ENCODE measurements around the gene SORCS2.

Gene SORCS2

GRCh38 chr4:7593646-7594412 lies 401.5 kb downstream of the SORCS2 start:
- TF ChIP-seq CTCF (IDR thresholded peaks at IDR 0.05; ENCODE audit: low read length) (no peak), EZH2 (IDR thresholded peaks at IDR 0.05; ENCODE audit: borderline replicate concordance, low read length) (no peak)
- H3K4me2 ChIP-seq (ENCODE audit: low read length), result no peak overlapping the region
- no peaks in the 10 kb centered on the region for H4K20me1 ChIP-seq (ENCODE audit: insufficient read depth, low read length)
- H3K9ac ChIP-seq (ENCODE audit: low read length), result no peak overlapping the region
- no peaks in the 10 kb centered on the region for H3F3A ChIP-seq (ENCODE audit: insufficient read depth, low read length)
- no peak overlapping the region for H3K27ac ChIP-seq (ENCODE audit: low read depth, low read length, poor library complexity, severe bottlenecking)
- H3K4me3 ChIP-seq (ENCODE audit: low read depth, low read length, poor library complexity, severe bottlenecking), result no peak overlapping the region
- no peaks in the 10 kb centered on the region for H3K4me1 ChIP-seq (ENCODE audit: insufficient read depth, low read length, severe bottlenecking)
- H3K9me2 ChIP-seq (ENCODE audit: low read depth, low read length), result no peaks in the 10 kb centered on the region
- no peaks in the 10 kb centered on the region for H3K79me2 ChIP-seq (ENCODE audit: insufficient read depth, low read length)
- no peaks in the 10 kb centered on the region for H3K27me3 ChIP-seq (ENCODE audit: insufficient read depth, low read length)
- no peaks in the 10 kb centered on the region for H3K9me3 ChIP-seq (ENCODE audit: low read length)
- H2AFZ ChIP-seq (ENCODE audit: low read length), result no peak overlapping the region
- H3K36me3 ChIP-seq (ENCODE audit: insufficient read depth, low read length), result no peaks in the 10 kb centered on the region

GRCh38 chr4:7595934-7596461 lies 403.7 kb downstream of the SORCS2 start:
- no peaks in the 10 kb centered on the region for H3K27me3 ChIP-seq (ENCODE audit: insufficient read depth, low read length)
- H3K36me3 ChIP-seq (ENCODE audit: insufficient read depth, low read length), result no peaks in the 10 kb centered on the region
- no peak overlapping the region for H3K9ac ChIP-seq (ENCODE audit: low read length)

GRCh38 chr4:7596918-7597606 lies 404.7 kb downstream of the SORCS2 start:
- Histone ChIP-seq H3K9me2 (ENCODE audit: low read depth, low read length) (no peaks in the 10 kb centered on the region), H3K27ac (ENCODE audit: low read depth, low read length, poor library complexity, severe bottlenecking) (no peak overlapping the region), H3K79me2 (ENCODE audit: insufficient read depth, low read length) (no peaks in the 10 kb centered on the region), H3K27me3 (ENCODE audit: insufficient read depth, low read length) (no peaks in the 10 kb centered on the region), H3K36me3 (ENCODE audit: insufficient read depth, low read length) (no peaks in the 10 kb centered on the region), H3K4me2 (ENCODE audit: low read length) (no peak overlapping the region), H3F3A (ENCODE audit: insufficient read depth, low read length) (no peaks in the 10 kb centered on the region), H3K9me3 (ENCODE audit: low read length) (no peaks in the 10 kb centered on the region), H4K20me1 (ENCODE audit: insufficient read depth, low read length) (no peaks in the 10 kb centered on the region), H3K4me1 (ENCODE audit: insufficient read depth, low read length, severe bottlenecking) (no peaks in the 10 kb centered on the region), H2AFZ (ENCODE audit: low read length) (no peak overlapping the region), H3K4me3 (ENCODE audit: low read depth, low read length, poor library complexity, severe bottlenecking) (no peak overlapping the region), H3K9ac (ENCODE audit: low read length) (no peak overlapping the region)
- TF ChIP-seq CTCF (IDR thresholded peaks at IDR 0.05; ENCODE audit: low read length) (no peak), EZH2 (IDR thresholded peaks at IDR 0.05; ENCODE audit: borderline replicate concordance, low read length) (no peak)

More at GRCh38 chr4:7595934-7596461, 403.7 kb downstream of the SORCS2 start:
- Histone ChIP-seq H3K9me2 (ENCODE audit: low read depth, low read length) (no peaks in the 10 kb centered on the region), H3K27ac (ENCODE audit: low read depth, low read length, poor library complexity, severe bottlenecking) (no peak overlapping the region), H3K9me3 (ENCODE audit: low read length) (no peaks in the 10 kb centered on the region), H3K79me2 (ENCODE audit: insufficient read depth, low read length) (no peaks in the 10 kb centered on the region), H3K4me1 (ENCODE audit: insufficient read depth, low read length, severe bottlenecking) (no peaks in the 10 kb centered on the region), H4K20me1 (ENCODE audit: insufficient read depth, low read length) (no peaks in the 10 kb centered on the region), H3K4me3 (ENCODE audit: low read depth, low read length, poor library complexity, severe bottlenecking) (no peak overlapping the region), H2AFZ (ENCODE audit: low read length) (no peak overlapping the region), H3F3A (ENCODE audit: insufficient read depth, low read length) (no peaks in the 10 kb centered on the region), H3K4me2 (ENCODE audit: low read length) (no peak overlapping the region)
- TF ChIP-seq CTCF (IDR thresholded peaks at IDR 0.05; ENCODE audit: low read length) (no peak), EZH2 (IDR thresholded peaks at IDR 0.05; ENCODE audit: borderline replicate concordance, low read length) (no peak)

Measured in OCI-LY1 (cell line).